T-helper 17 cell (primary cell): Measurements from ENCODE around the gene NUDT22. TPM values are rescaled to one million over a fixed set of nuclear protein-coding genes. Genes with fewer than 3 reads are reported as not detected.

Source experiments
- ATAC-seq: fragments of 150-1000 bp; cut with Tn5 transposase; 2 replicates; pipeline ENCODE4 v1.10.0; 2021; ENCODE audit warnings: mild to moderate bottlenecking, moderate library complexity
- DNase-seq, 3 donors: peaks; one replicate each; pipeline versions ENCODE4 v3.0.0 to v3.0.0-alpha.2; 2020 to 2021
- H3K9me3 ChIP-seq: one replicate; pipeline ENCODE4 v1.7.0; 2013; ENCODE audit warnings: low read length, mild to moderate bottlenecking; ENCODE audit not compliant: control insufficient read depth, poor library complexity, severe bottlenecking
- H3K27ac Mint-ChIP-seq: one replicate; pipeline ENCODE4 v1.8.0; 2022; ENCODE audit warnings: mild to moderate bottlenecking, moderate library complexity, mixed read lengths
- H3K27me3 Mint-ChIP-seq: one replicate; pipeline ENCODE4 v1.8.0; 2022; ENCODE audit warnings: mixed read lengths
- H3K36me3 Mint-ChIP-seq: one replicate; pipeline ENCODE4 v1.8.0; 2022; ENCODE audit warnings: low read depth, mixed read lengths
- H3K4me1 Mint-ChIP-seq: one replicate; pipeline ENCODE4 v1.8.0; 2022; ENCODE audit warnings: mild to moderate bottlenecking, mixed read lengths
- H3K4me3 Mint-ChIP-seq: one replicate; pipeline ENCODE4 v1.8.0; 2022; ENCODE audit warnings: mild to moderate bottlenecking, moderate library complexity, mixed read lengths
- total RNA-seq, 4 donors: library from RNA in 2 of 4; stranded (reverse) in 2 of 4; gene quantifications; one replicate each; pipeline ENCODE4 v1.2.3 and lab custom pipeline; 2022 to 2026

The NUDT22 gene
- total RNA-seq, 2 donors from 2014 or later: 30.8 to 42.8 TPM

DNA sequence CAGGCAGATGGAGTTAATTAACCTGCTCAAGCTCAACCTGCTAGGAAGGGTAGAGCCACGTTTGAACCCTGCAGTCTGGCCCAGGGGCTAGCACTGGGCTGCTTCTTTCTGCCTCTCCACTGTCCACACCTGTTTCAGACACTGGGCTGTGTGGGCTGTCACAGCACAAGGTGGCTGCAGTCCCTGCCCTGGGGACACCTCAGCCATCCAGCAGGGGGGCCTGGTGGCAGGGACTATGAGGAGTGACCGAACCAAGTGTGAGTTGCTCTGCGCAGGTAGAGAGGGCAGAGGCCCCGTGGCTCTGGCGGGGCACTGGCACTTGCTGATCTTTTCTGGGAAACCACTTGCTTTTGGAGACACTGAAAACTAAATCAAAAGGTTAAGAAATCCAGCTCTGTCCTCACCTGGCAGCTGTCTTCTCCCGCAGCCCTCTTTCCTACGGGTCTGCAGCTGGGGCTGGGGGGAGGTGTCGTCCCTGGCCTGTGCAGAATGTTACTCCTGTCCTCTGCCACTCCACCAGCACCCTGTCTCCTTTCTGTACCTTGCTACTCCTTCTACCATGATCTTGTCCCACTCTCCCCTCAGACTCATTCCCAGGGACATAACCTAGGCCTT is 52.6 kb downstream of the NUDT22 start:
- no peaks in the 10 kb centered on the region for H3K27me3 Mint-ChIP-seq
- ATAC-seq: no peak
- H3K4me3 Mint-ChIP-seq: peak overlapping the region; percentile 28
- no peak for DNase-seq
- H3K36me3 Mint-ChIP-seq: peaks cover 4% of the 10 kb centered on the region
- peak overlapping the region; percentile 86 for H3K27ac Mint-ChIP-seq
- H3K9me3 ChIP-seq: no peaks in the 10 kb centered on the region
- peaks cover 7% of the 10 kb centered on the region for H3K4me1 Mint-ChIP-seq

Other genes with a start within 250 kb of the NUDT22 start
- gene OTUB1, start 239.8 kb upstream of the NUDT22 start, total RNA-seq: 10 to 100 TPM; 62.2 to 65.1 TPM
- not detected for gene FLRT1, start 190.3 kb upstream of the NUDT22 start, total RNA-seq
- 1 to 10 TPM; 3.9 to 7.5 TPM for gene MACROD1, start 60.2 kb upstream of the NUDT22 start, total RNA-seq
- 10 to 100 TPM; 66.9 to 69.1 TPM for gene STIP1, start 40.1 kb upstream of the NUDT22 start, total RNA-seq
- 100 to 1,000 TPM; 151 to 182 TPM for gene FERMT3, start 19.6 kb upstream of the NUDT22 start, total RNA-seq
- 10 to 100 TPM; 16.2 to 16.6 TPM for gene TRPT1, start 88 bp upstream of the NUDT22 start, total RNA-seq
- gene DNAJC4, start 4.3 kb downstream of the NUDT22 start, total RNA-seq: 10 to 100 TPM; 29.0 to 35.0 TPM
- gene VEGFB, start 8.3 kb downstream of the NUDT22 start, total RNA-seq: 10 to 100 TPM; 44.9 to 48.3 TPM
- 10 to 100 TPM; 27.4 to 29.1 TPM for gene FKBP2, start 14.8 kb downstream of the NUDT22 start, total RNA-seq
- 10 to 100 TPM; 38.7 to 48.2 TPM for gene PPP1R14B, start 20.7 kb downstream of the NUDT22 start, total RNA-seq
- 1 to 10 TPM; 5.9 TPM for gene PLCB3, start 25.3 kb downstream of the NUDT22 start, total RNA-seq
- gene BAD, start 58.4 kb downstream of the NUDT22 start, total RNA-seq: 10 to 100 TPM; 46.3 to 47.0 TPM
- gene GPR137, start 59.6 kb downstream of the NUDT22 start, total RNA-seq: 10 to 100 TPM; 46.5 to 57.9 TPM
- gene KCNK4, start 65.0 kb downstream of the NUDT22 start, total RNA-seq: under 1 TPM in 1 of 2 donors, not detected in 1; 0.50 TPM
- not detected for gene CATSPERZ, start 74.1 kb downstream of the NUDT22 start, total RNA-seq
- 10 to 100 TPM; 25.7 to 26.6 TPM for gene ESRRA, start 79.2 kb downstream of the NUDT22 start, total RNA-seq
- gene TRMT112, start 91.3 kb downstream of the NUDT22 start, total RNA-seq: 100 to 1,000 TPM in 1 of 2 donors, 10 to 100 TPM in 1; 95.4 to 110 TPM
- 10 to 100 TPM; 46.4 to 49.7 TPM for gene PRDX5, start 91.8 kb downstream of the NUDT22 start, total RNA-seq
- 100 to 1,000 TPM; 111 to 153 TPM for gene CCDC88B, start 113.9 kb downstream of the NUDT22 start, total RNA-seq
- gene RPS6KA4, start 132.9 kb downstream of the NUDT22 start, total RNA-seq: 10 to 100 TPM; 21.5 to 26.1 TPM